CD4-positive, alpha-beta T cell treated with Interleukin-15 for 4 hours (primary cell): ENCODE measurements around the gene CHPF.

Source experiments
- DNase-seq: peaks from one replicate; pipeline ENCODE4 v3.0.0-alpha.2; 2020; ENCODE audit warnings: low spot score

CHPF gene

DNA sequence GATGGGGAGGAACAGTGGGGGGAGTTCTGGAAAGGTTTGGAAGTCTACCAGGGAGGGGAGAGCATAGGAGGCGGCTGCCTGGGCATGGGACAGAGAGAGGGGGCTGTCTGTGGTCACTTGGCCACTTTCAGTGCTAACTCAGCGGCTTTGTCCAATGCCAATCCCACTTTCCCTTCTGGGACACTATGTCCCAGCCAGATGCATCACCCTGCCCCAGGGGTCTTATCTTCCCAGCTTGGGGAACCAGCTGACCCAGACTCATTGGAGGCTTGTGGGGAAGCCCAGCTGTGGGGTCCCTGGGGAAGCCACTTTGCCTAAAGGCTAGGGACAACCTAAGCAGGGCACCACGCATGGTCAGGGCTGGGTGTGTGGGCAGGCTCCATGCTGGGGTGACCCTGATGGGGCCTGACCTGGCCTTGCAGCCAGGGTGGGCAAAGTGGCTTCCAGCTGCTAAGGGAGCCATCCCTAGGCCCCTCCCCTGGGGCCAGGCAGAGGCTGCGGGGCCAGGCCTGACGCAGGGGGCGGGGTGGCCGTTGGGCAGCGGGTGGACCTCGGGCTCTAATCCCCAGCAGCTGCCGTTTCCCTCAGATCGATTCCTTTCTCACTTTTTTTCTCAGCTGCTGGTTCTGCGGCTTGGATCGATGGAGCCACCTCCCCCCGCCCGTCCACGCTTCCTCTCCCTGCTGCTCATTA, 30.9 kb downstream of the CHPF start:
- DNase-seq: no peak

- DNase-seq: no peak
Observed at GRCh38 chr2:219511547-219512325, 31.9 kb downstream of the CHPF start.

- no peak for DNase-seq
Observed at GRCh38 chr2:219510512-219511135, 33.0 kb downstream of the CHPF start.

DNA sequence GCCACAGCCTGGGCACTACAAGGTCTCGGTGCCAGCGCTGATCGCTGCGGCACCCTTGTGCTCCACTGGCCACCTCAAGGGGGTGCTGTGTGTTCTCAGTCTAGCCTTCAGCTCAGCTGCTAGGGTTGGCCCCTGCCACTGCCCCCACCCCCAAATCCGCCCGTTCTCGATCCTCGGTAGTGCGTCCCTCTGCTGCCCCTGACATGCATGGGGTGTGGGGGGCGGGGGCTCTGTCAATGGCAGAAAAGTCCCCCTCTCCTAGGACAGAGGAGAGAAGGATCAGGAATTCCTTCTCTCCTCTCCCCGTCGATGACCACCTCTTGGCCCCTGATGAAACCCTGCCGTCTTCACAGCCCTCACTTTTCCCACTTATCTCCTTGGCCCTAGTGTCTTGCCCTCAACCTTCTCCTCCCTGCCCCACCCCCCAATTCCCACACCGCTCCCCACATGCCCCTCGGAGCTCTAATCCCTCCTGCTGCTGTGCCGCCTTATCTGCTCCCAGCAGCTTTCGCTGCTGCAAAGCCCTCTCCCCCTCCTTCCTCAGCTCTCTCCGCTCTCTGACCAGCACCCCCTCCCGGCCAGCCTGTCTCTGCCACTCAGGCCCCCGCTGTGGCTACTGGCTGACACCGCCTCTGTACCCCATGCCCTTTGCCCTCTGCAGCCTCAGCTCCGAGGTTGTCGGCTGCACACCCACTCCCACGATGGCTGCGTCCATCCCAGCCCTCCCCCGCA, 33.7 kb downstream of the CHPF start:
- DNase-seq: peak; percentile 27

GRCh38 chr2:219508971-219509779, 34.4 kb downstream of the CHPF start:
- DNase-seq: no peak

GRCh38 chr2:219508444-219508734, 35.2 kb downstream of the CHPF start:
- DNase-seq: no peak

- DNase-seq: no peak
Observed at GRCh38 chr2:219507581-219508443, 35.8 kb downstream of the CHPF start.

DNA sequence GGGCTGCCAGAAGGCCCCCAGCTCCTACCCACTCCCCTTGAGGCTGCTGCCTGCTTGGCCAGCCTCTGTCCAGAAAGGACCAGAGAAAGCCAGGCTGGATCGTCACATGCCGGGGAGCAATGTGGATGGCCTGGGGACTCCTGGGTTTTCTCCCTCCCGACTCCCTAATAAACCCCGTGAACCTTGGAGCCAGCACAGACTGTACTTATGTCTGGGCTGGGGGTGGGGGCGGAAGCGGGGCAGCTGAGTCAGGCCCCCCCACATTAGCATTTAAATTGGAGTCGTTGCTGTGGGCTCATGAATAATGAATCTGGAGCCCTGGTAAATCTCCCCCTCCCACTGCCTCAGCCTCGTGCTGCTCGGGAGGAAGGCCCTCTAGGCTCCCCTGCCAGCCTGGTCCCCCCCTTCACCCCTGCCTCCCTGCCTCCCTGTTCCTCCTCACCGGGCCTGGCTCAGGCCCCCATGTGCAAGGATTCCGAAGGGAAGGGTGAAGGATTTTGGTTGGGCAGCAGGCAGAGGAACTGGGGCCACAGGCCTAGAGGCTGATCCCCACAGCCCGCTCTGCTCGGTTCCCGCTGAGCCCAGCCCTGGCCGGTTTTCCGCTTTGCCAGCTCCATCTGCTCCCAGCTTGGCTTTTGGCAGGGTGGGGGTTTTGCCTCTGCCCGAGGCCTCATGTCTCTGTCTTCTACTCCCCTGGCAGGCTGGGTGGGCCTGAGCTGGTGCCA, 36.6 kb downstream of the CHPF start:
- no peak for DNase-seq

- DNase-seq: no peak
Observed at GRCh38 chr2:219506153-219506801, 37.3 kb downstream of the CHPF start.

DNA sequence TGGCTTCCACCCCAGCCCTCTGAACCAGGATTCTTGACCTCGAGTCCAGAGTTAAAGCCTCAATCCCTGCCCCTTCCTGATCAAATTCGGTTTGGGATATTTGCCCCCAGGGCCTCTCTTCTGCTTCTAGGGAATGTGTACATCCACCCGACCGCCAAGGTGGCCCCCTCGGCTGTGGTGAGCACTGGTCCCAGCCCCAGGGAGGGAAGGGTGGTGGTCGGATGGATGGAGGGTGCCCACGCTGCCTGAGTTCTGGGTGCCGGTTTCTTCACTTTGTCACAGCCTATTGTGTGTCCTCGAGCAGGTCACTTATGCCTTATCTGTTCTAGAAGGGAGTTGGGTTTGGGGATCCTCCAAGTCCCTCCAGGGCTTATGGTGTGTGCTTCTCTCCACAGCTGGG, 38.0 kb downstream of the CHPF start:
- DNase-seq: no peak

- DNase-seq: no peak
Observed at GRCh38 chr2:219502618-219503017, 41.0 kb downstream of the CHPF start.

GRCh38 chr2:219501849-219502248, 41.8 kb downstream of the CHPF start:
- DNase-seq: no peak

DNA sequence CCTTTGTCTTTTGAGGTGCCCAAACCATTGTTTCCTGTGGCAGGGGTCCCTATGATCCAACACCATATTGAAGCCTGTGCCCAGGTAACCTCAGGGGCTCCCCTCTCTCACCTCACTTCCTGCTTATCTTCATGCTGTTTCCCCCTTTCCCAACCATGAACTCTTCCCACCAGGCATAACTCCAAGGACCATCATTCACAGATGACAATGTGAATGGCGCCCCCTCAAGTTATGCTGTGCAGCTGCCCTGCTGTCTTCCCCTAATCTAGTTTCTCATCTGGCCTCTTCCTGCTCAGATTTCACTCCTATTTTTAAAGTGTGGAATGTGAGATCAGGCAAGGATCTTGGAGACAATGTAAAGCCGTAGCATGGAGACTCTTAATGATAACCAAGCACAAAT, 43.5 kb downstream of the CHPF start:
- DNase-seq: no peak

DNA sequence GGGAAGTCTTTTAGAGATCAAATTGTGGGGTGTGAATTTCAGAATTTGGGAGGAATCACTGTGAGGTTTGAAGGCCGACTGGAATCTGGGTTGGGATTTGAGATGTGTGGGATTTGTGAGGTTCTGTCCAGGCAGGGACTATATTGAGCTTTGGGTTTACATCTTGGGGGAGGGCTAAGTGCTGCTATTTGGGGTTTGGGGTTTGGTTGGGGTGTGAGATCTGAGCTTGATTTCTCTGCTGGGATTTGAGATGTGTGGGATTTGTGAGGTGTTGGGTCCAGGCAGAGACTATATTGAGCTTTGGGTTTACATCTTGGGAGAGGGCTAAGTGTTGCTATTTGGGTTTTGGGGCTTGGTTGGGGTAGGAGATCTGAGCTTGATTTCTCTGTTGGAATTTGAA, 44.1 kb downstream of the CHPF start:
- no peak for DNase-seq

DNA sequence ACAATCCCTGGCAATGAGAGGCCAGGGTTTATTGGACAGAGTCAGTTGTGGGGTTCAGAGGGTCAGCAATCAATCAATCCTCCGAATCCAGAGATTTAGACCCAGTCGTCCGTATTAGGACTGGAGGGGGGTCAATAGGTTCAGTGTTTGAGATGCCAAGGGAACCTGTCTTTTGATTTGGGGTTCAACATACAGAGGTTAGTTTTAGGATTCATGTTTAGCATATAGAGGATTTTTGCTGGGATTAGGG, 44.6 kb downstream of the CHPF start:
- no peak for DNase-seq

- peak; percentile 96 for DNase-seq
Observed at GRCh38 chr2:219498280-219499057, 45.1 kb downstream of the CHPF start, which contains the start of gene GMPPA. GMPPA (plus strand) TSS chr2:219498891; CDS start chr2:219499976, 1,085 bp downstream.

- peak; percentile 15 for DNase-seq
Observed at GRCh38 chr2:219497495-219498279, 45.9 kb downstream of the CHPF start.

- DNase-seq: no peak
Observed at GRCh38 chr2:219496825-219497494, 46.6 kb downstream of the CHPF start.
